Measurements from ENCODE around the gene TTC28.
"Not testable (repeated sequence)": the region's sequence is repeated elsewhere in the genome, so short reads cannot be mapped to it uniquely, and the experiment has no call there.

TTC28 gene

GRCh38 chr22:28064920-28065319, 614.7 kb downstream of the TTC28 start:
- DNase-seq (ENCODE audit: low read depth), result no peak
- no peak for TF ChIP-seq CTCF (IDR thresholded peaks at IDR 0.05; ENCODE audit: low read depth, low read length, missing control alignments)
- H3K4me3 ChIP-seq (ENCODE audit: low read depth, low read length), result no peak overlapping the region

GRCh38 chr22:28063656-28064055, 616.0 kb downstream of the TTC28 start:
- TF ChIP-seq CTCF (IDR thresholded peaks at IDR 0.05; ENCODE audit: low read depth, low read length, missing control alignments), result no peak

GRCh38 chr22:28060594-28060993, 619.0 kb downstream of the TTC28 start:
- not testable (repeated sequence) for H3K4me3 ChIP-seq (ENCODE audit: low read depth, low read length); DNase-seq (ENCODE audit: low read depth)

More at GRCh38 chr22:28063656-28064055, 616.0 kb downstream of the TTC28 start:
- no peak overlapping the region for H3K4me3 ChIP-seq (ENCODE audit: low read depth, low read length)
- DNase-seq (ENCODE audit: low read depth), result no peak

GRCh38 chr22:28058036-28058435, 621.6 kb downstream of the TTC28 start:
- no peak for TF ChIP-seq CTCF (IDR thresholded peaks at IDR 0.05; ENCODE audit: low read depth, low read length, missing control alignments)
- no peak overlapping the region for H3K4me3 ChIP-seq (ENCODE audit: low read depth, low read length)
- no peak for DNase-seq (ENCODE audit: low read depth)

- no peak for TF ChIP-seq CTCF (IDR thresholded peaks at IDR 0.05; ENCODE audit: low read depth, low read length, missing control alignments)
- no peak for DNase-seq (ENCODE audit: low read depth)
- H3K4me3 ChIP-seq (ENCODE audit: low read depth, low read length), result no peak overlapping the region
These were observed 624.8 kb downstream of the TTC28 start for GRCh38 chr22:28054819-28055208.

- no peak overlapping the region for H3K4me3 ChIP-seq (ENCODE audit: low read depth, low read length)
- TF ChIP-seq CTCF (IDR thresholded peaks at IDR 0.05; ENCODE audit: low read depth, low read length, missing control alignments), result no peak
- no peak for DNase-seq (ENCODE audit: low read depth)
These were observed 625.5 kb downstream of the TTC28 start for GRCh38 chr22:28053896-28054818.

- H3K4me3 ChIP-seq (ENCODE audit: low read depth, low read length), result no peak overlapping the region
- no peak for TF ChIP-seq CTCF (IDR thresholded peaks at IDR 0.05; ENCODE audit: low read depth, low read length, missing control alignments)
- DNase-seq (ENCODE audit: low read depth), result no peak
These were observed 626.8 kb downstream of the TTC28 start for GRCh38 chr22:28052825-28053269.
